D341Med (cell line): ENCODE data around the gene POTEJ.
"Not testable (repeated sequence)": the region's sequence is repeated elsewhere in the genome, so short reads cannot be mapped to it uniquely, and the experiment has no call there.

Experiments
- DNase-seq: peaks from one replicate; pipeline ENCODE4 v3.0.0; 2012; ENCODE audit warnings: low spot score

POTEJ gene

DNA sequence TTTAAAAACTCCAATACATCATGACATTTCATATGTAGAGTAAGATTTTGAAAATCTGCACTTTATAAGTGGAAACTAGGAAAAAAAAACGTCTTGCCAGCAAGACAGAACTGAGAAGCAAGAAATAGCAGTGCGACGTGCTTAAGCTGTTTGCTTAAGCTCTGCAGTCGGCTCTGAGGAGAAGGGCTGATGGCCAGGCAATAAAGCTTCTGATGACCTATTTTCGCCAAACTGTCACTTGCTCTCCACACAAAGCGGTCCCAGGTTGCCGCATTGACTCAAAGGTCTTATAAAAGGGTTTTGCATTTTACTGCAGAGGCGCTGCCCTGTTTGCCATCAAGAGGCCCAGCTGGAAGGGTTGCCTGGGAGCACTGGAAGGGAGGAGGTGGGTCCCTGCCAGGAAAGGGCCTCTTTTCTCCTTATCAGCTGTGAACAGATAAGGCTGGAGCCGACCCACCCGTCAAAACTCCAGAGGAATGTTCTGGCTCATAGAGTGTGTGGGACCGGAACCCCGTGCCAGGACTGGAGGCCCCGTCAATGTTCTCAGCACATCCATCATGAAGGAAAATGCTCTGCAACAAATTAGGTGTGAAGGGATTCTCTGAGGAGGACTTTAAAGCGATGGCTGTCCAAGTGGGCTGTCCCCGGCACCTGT is 9.5 kb upstream of the POTEJ start:
- DNase-seq, result not testable (repeated sequence)

GRCh38 chr2:130608276-130609001 is 2.8 kb upstream of the POTEJ start:
- DNase-seq, result not testable (repeated sequence)

- DNase-seq, result not testable (repeated sequence)
These were observed 2.0 kb upstream of the POTEJ start for GRCh38 chr2:130609002-130609920.

GRCh38 chr2:130610486-130610885 is 754 bp upstream of the POTEJ start:
- DNase-seq, result not testable (repeated sequence)

DNA sequence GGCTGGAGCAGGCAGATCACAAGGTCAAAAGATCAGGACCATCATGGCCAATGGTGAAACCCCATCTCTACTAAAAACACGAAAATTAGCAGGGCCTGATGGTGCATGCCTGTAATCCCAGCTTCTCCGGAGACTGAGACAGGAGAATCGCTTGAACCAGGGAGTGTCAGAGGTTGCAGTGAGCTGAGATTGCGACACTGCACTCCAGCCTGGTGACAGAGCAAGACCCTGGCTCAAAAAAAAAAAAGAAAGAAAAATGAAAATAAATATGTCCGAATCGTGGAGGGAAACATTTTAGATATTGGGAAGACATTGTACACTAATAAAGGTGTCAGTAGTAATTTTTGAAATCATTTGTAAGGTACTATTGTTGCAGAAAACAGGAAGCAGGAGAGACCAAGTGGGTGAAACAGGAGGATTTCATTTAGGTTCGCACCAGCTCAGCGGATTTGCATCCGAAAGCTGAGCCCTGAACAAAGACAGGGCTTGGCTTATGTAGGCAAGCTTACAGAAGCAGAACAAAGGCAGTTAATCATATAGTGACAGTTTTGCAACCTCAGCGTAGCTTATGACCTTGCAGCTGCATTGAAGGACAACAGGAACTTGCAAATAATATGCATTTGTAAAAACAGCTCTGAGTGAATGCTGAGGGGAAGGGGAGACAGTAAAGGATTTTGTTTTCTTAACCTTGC is 17.7 kb downstream of the POTEJ start:
- DNase-seq, result not testable (repeated sequence)

- DNase-seq, result not testable (repeated sequence)
These were observed 27.7 kb downstream of the POTEJ start for GRCh38 chr2:130638973-130639372.

GRCh38 chr2:130641688-130642087 is 30.4 kb downstream of the POTEJ start:
- not testable (repeated sequence) for DNase-seq

- not testable (repeated sequence) for DNase-seq
These were observed 38.0 kb downstream of the POTEJ start for GRCh38 chr2:130649285-130649684.

DNA sequence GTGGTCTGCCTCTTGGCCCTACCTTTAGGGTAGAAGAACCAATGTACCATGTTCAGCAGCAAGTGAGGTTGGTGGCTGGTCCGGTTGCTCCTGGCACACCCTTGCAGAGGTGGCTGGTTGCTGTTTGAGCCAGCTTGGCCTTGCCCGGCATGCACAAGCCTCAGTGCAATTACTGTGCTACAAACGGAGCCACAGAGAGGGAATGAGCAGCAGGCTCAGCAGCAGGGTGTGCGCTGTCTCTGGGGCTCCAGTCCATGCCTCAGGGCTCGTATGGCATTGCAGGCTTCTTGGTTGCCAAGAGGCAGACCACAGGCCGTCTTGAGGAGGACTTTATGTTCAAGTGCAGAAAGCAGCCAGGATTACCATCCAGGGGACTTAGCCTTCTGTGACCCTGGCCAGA is 53.3 kb downstream of the POTEJ start:
- DNase-seq, result not testable (repeated sequence)

DNA sequence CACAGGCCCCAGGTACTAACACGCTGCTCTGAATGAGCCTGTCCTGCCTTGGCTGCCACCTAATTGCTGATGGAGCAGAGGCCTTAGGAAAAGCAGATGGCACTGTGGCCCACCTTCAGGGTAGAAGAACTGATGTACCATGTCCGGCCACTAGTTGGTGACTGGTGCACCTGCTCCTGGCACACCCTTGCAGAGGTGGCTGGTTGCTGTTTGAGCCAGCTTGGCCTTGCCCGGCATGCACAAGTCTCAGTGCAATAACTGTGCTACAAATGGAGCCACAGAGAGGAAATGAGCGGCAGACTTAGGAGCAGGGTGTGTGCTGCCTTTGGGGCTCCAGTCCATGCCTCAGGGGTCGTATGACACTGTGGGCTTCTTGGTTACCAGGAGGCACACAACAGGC is 54.4 kb downstream of the POTEJ start:
- DNase-seq, result not testable (repeated sequence)

DNA sequence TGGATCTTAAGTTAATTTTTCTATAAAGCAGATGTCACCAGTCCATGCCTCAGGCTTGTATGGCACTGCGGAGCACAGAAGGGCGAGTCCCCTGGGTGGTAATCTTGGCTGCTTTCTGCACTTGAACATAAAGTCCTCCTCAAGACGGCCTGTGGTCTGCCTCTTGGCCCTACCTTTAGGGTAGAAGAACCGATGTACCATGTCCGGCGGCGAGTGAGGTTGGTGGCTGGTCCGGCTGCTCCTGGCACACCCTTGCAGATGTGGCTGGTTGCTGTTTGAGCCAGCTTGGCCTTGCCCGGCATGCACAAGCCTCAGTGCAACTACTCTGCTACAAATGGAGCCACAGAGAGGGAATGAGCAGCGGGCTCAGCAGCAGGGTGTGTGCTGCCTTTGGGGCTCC is 56.3 kb downstream of the POTEJ start:
- not testable (repeated sequence) for DNase-seq

DNA sequence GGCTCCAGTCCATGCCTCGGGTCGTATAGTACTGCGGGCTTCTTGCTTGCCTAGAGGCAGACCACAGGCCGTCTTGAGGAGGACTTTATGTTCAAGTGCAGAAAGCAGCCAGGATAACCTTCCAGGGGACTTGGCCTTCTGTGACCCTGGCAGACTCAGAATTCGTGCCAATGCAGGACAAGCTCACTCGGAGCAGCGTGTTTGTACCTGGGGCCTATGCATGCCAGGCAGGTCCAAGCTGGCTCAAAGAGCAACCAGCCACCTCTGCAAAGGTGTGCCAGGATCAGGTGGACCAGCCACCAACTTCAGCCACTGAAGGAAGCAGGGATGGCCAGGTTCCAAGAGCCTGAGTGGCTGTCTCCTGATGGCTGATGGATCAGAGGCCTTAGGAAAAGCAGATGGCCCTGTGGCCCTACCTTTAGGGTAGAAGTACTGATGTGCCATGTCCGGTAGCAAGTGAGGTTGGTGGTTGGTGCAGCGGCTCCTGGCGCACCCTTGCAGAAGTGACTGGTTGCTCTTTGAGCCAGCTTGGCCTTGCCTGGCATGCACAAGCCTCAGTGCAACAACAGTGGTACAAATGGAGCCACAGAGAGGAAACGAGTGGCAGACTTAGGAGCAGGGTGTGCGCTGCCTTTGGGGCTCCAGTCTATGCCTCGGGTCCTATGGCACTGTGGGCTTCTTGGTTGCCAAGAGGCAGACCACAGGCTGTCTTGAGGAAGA is 58.9 kb downstream of the POTEJ start:
- DNase-seq, result not testable (repeated sequence)

DNA sequence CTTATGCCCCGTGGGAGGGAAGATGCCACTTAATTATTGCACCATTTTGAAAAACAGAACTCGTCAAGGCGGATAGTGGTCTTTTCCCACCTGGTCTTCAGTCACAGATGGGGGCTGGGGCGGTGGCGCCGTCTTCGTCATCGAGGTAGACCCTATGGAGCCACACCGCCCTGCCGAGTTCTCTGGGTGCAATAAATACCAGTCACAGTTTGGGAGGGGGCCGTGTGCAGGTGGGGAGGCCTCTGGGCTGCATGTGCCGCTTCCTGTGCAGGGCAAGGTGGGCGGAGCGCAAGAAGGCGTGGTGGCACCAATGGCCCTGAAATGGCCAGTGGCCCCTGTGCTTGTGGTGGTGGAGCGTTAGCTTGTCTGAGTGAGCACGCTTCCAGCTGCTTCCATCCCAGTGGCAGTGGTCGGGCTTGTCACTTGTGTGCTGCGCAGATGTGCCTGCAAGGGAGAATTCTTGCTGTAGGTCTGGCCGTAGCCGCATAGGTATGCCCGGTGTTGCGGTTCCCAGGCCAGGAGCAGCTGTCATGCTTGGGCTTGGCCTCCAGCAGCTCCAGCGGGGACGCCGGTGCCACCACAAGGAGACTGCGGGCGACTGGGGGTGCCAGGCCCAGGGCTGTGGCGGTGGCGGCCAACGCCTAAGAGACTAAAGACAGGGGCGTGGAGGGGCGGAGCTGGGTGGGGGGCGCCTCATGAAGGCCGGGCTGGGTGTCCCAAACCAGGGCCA is 81.0 kb downstream of the POTEJ start:
- not testable (repeated sequence) for DNase-seq

GRCh38 chr2:130693474-130693873 is 82.2 kb downstream of the POTEJ start:
- DNase-seq, result peak; percentile 43

DNA sequence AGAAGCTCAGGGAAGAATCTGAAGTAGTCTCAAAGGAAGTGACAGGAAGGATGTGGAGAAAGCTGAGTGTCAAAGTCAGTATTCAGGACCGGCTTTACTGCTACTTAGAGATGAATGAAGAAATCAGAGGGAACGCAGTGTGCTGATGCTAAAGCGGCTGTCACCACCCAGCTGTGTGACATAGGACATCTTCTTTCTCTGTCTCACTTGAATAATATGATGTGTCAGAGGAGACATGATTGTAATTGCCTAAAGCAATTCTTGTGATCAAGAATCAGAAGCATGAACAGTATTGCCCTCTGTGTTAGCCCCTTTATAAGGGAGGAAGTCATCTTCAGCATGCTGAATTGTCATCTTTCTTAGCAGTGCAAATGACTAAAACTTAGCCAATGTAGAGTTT is 92.0 kb downstream of the POTEJ start:
- not testable (repeated sequence) for DNase-seq
